ENCODE results near the gene ATE1. TPM values are rescaled to one million over a fixed set of nuclear protein-coding genes. Genes with fewer than 3 reads are reported as not detected.
A peak's percentile ranks its signal among the peaks of the same experiment; 100 is the strongest.
"Not testable (repeated sequence)": the region's sequence is repeated elsewhere in the genome, so short reads cannot be mapped to it uniquely, and the experiment has no call there.

ATE1 gene
- total RNA-seq, 1 donor from 2014 or later: 31.7 TPM

DNA sequence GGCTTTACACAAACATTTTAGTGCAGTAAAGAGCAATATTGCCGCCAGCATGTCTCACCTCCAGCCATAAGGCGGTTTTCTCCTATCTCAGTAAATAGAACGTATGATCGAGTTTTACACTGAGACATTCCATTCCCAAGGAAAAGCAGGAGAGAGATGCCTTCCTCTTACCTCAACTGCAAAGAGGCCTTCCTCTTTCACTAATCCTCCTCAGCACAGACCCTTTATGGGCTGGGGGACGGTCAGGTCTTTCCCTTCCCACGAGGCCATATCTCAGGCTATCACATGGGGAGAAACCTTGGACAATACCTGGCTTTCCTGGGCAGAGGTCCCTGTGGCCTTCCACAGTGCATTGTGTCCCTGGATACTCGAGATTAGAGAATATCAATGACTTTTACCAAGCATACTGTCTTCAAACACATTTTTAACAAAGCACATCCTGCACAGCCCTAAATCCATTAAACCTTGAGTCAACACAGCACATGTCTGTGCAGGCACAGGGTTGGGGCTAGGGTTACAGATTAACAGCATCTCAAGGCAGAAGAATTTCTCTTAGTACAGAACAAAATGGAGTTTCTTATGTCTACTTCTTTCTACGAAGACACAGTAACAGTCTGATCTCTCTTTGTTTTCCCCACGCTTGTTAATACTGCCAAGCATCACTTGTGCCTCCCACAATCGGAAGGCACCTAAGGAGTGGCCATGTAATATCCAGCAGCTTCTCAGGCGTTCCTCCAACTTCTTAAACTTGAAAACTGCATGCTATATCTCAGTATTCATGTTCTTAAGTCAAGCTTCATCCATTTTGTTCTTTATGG, 2.6 kb upstream of the ATE1 start:
- not testable (repeated sequence) for DNase-seq (ENCODE audit: low read depth in 2 of 2)

DNA sequence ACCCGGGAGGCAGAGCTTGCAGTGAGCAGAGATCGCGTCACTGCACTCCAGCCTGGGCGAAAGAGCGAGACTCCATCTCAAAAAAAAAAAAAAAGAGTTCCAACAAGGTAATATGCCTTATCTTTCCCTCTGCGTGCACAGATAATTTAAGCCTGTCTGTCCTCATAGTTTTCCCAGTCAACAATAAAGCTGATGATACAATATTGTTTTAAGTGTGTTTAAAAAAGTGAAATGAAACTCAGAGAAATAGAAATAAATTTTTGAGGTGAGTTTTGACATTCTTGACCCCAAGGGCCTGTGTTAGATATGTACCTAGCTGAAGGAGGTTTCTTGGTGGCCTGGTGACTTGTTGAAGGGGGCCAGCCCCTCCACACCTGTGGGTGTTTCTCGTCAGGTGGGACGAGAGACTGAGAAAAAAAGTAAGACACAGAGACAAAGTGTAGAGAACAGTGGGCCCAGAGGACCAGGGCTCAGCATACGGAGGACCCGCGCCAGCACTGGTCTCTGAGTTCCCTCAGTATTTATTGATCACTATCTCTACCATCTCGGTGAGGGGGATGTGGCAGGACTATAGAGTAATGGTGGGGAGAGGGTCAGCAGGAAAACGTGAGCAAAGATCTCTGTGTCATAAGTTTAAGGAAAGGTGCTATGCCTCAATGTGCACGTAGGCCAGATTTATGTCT, 1.9 kb upstream of the ATE1 start:
- DNase-seq (ENCODE audit: low read depth in 2 of 2): not testable (repeated sequence)

GRCh38 chr10:121928528-121928884, 675 bp upstream of the ATE1 start:
- peak in 1 of 2 donors; percentile 52 for DNase-seq (ENCODE audit: low read depth in 2 of 2)

- DNase-seq (ENCODE audit: low read depth in 2 of 2): peak; percentile 58 to 82
Measured at GRCh38 chr10:121927318-121927840, 452 bp downstream of the ATE1 start.

- DNase-seq (ENCODE audit: low read depth in 2 of 2): peak; percentile 51
Measured at GRCh38 chr10:121926671-121927317, 1.0 kb downstream of the ATE1 start.

DNA sequence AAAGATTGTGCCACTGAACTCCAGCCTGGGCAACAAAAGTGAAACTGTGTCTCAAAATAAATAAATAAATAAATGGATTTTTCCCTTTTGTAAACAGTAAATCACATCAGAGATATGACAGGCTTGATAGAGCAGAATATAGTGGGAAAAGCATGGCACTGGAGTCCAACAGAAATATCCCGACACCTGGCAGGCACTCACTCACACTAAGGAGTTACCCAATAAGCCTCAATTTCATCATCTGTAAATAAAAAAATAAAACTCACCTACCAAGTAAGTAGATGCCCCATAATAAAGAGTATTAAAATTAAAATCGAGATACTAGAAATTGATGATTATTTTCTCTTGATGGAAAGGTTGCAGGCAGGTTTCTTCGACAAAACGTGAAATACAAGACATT, 1.7 kb downstream of the ATE1 start:
- no peak for DNase-seq (ENCODE audit: low read depth in 2 of 2)

GRCh38 chr10:121921238-121921931, 6.4 kb downstream of the ATE1 start:
- no peak for DNase-seq (ENCODE audit: low read depth in 2 of 2)

DNA sequence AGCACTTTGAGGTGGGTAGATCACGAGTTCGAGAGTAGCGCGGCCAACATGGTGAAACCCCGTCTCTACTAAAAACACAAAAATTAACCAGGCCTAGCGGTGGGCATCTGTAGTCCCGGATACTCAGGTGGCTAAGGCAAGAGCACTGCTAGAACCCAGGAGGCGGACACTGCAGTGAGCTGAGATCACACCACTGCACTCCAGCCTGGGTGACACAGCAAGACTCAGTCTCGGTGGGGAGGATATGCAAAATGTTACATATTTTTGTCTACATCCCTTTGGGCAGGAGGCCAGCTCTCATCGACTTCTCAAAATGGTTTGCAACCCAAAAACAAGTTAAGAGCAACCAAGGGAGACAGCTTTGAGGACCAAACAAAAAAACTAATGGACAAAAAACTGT, 8.2 kb downstream of the ATE1 start:
- DNase-seq (ENCODE audit: low read depth in 2 of 2): no peak

DNA sequence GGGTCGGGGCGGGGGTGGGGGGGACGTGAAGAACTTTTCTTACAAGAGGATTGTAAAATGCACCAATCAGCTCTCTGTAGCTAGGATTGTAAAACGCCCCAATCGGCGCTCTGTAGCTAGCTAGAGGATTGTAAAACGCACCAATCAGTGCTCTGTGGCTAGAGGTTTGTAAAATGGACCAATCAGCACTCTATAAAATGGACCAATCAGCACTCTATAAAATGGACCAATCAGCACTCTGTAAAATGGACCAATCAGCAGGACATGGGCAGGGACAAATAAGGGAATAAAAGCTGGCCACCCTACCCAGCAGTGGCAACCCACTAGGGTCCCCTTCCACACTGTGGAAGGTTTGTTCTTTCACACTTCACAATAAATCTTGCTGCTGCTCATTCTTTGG, 9.0 kb downstream of the ATE1 start:
- DNase-seq (ENCODE audit: low read depth in 2 of 2): not testable (repeated sequence)

GRCh38 chr10:121914661-121915060, 13.2 kb downstream of the ATE1 start:
- no peak for DNase-seq (ENCODE audit: low read depth in 2 of 2)

GRCh38 chr10:121911421-121911697, 16.5 kb downstream of the ATE1 start:
- no peak for DNase-seq (ENCODE audit: low read depth in 2 of 2)

GRCh38 chr10:121910673-121911420, 17.0 kb downstream of the ATE1 start:
- peak; percentile 18 to 39 for DNase-seq (ENCODE audit: low read depth in 2 of 2)

- no peak for DNase-seq (ENCODE audit: low read depth in 2 of 2)
Measured at GRCh38 chr10:121904888-121905287, 22.9 kb downstream of the ATE1 start.

- peak; percentile 71 to 76 for DNase-seq (ENCODE audit: low read depth in 2 of 2)
Measured at GRCh38 chr10:121900443-121901174, 27.2 kb downstream of the ATE1 start.

- DNase-seq (ENCODE audit: low read depth in 2 of 2): no peak
Measured at GRCh38 chr10:121899727-121900126, 28.1 kb downstream of the ATE1 start.

- DNase-seq (ENCODE audit: low read depth in 2 of 2): no peak
Measured at GRCh38 chr10:121891103-121891502, 36.7 kb downstream of the ATE1 start.

GRCh38 chr10:121889212-121889611, 38.6 kb downstream of the ATE1 start:
- DNase-seq (ENCODE audit: low read depth in 2 of 2): no peak

DNA sequence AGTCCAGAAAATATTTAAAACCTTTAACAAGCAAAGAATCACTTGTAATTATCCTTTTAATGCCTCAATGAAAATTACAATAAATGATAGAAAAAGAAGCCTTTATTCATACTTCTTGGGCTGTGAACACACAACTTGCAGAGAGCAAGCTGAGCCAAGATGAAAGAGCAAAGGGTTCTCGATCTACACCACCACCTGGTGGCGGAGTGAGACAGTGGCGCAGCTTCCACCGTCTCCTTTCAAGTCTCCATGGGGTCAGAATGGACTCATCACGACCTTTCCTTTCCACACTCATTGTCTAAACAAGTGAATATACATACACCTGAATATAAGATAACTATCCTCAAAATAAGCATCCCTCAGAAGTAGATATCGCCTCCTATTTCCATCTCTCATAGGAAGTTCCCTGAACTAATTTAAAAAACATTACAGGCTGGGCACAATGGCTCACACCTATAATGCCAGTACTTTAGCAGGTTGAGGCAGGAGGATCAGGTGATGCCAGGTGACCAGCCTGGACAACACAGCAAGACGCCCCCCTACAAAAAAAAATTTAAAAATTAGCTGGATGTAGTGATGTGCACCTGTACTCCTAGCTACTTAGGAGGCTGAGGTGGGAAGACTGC, 40.7 kb downstream of the ATE1 start:
- peak; percentile 73 to 78 for DNase-seq (ENCODE audit: low read depth in 2 of 2)

- DNase-seq (ENCODE audit: low read depth in 2 of 2): no peak
Measured at GRCh38 chr10:121886181-121886580, 41.6 kb downstream of the ATE1 start.

DNA sequence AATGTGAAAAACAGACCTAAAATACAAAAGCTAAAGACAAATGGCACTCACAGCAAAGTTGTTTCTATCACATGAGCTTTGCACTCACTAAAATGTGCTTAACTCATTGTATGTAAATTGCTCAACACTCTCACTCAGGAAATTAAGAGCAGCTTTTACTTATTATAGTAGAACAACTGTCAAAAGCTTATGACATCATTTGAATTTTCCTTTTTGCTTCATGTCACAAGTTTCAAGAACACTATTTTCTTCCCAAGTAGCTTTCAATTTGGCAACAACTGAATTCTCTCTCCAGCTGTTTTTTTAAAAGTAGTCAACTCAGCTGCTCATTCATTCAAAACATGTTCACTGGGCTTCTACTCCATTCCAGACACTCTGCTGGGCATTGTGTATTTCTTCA, 46.9 kb downstream of the ATE1 start:
- DNase-seq (ENCODE audit: low read depth in 2 of 2): peak; percentile 49 to 67
